Panc1 (cell line): ENCODE results near the gene LENG8.
"Not testable (repeated sequence)": the region's sequence is repeated elsewhere in the genome, so short reads cannot be mapped to it uniquely, and the experiment has no call there.

Experiments used
- CTCF ChIP-seq: fragments of 450-650 bp; IDR thresholded peaks from 2 replicates; pipeline ENCODE4 v1.5.1; 2017; ENCODE audit warnings: mild to moderate bottlenecking
- POLR2AphosphoS5 ChIP-seq: IDR thresholded peaks from 2 replicates; pipeline ENCODE4 v1.6.1; 2012; ENCODE audit warnings: mild to moderate bottlenecking, low read depth, low read length, moderate library complexity
- REST ChIP-seq, 2 experiments: IDR thresholded peaks; 2 replicates each; pipeline ENCODE4 v1.6.1; 2011 to 2012; ENCODE audit warnings: low read depth in 2 of 2, control low read depth in 1 of 2, low read length in 1 of 2, mild to moderate bottlenecking in 1 of 2, moderate library complexity in 1 of 2; ENCODE audit not compliant: insufficient read depth in 1 of 2
- SIN3A ChIP-seq: IDR thresholded peaks from 2 replicates; pipeline ENCODE4 v1.6.1; 2012; ENCODE audit warnings: low read depth, mild to moderate bottlenecking, low read length, moderate library complexity, borderline replicate concordance; ENCODE audit not compliant: insufficient read depth
- TCF7L2 ChIP-seq: IDR thresholded peaks from 2 replicates; pipeline ENCODE4 v1.6.1; 2011; ENCODE audit warnings: mild to moderate bottlenecking, low read depth, low read length, inconsistent platforms

GRCh38 chr19:54446349-54446748, 2.6 kb upstream of the LENG8 start:
- not testable (repeated sequence) for TF ChIP-seq CTCF; POLR2AphosphoS5; SIN3A; REST (IDR thresholded peaks at IDR 0.05; ENCODE audit: insufficient read depth in 1 of 2, low read depth in 2 of 2, low read length in 1 of 2); TCF7L2
